Endothelial cell of umbilical vein (primary cell): ENCODE data around the gene SREBF1.

Experiments used
- CTCF ChIP-seq, 2 donors: IDR thresholded peaks; 1 replicate in 1 of 2; 2 replicates in 1 of 2; pipeline ENCODE4 v1.5.1; 2011; ENCODE audit warnings: low read length in 2 of 2, mild to moderate bottlenecking in 2 of 2, moderate library complexity in 2 of 2, control low read depth in 1 of 2, inconsistent platforms in 1 of 2, low read depth in 1 of 2; ENCODE audit not compliant: insufficient read depth in 1 of 2; ENCODE audit errors: extremely low read depth in 1 of 2
- EZH2 ChIP-seq: IDR thresholded peaks from 2 replicates; pipeline ENCODE4 v1.6.1; 2012; ENCODE audit warnings: borderline replicate concordance, low read depth, mild to moderate bottlenecking, moderate library complexity, low read length, inconsistent platforms; ENCODE audit not compliant: severe bottlenecking
- MYC ChIP-seq: IDR thresholded peaks from one replicate; pipeline ENCODE4 v1.6.1; 2011; ENCODE audit warnings: mild to moderate bottlenecking, low read depth, low read length
- POLR2A ChIP-seq: IDR thresholded peaks from 2 replicates; pipeline ENCODE4 v1.6.1; 2012; ENCODE audit warnings: low read depth, mild to moderate bottlenecking, control low read depth, low read length
- POLR2AphosphoS5 ChIP-seq: IDR thresholded peaks from 2 replicates; pipeline ENCODE4 v1.6.1; 2012; ENCODE audit warnings: low read depth, mild to moderate bottlenecking, control low read depth, low read length, moderate library complexity; ENCODE audit not compliant: insufficient read depth
- TF ChIP-seq, protein P1 (sequence below): IDR thresholded peaks from 2 replicates; pipeline ENCODE4 v1.6.1; 2011; ENCODE audit not compliant: insufficient read depth, insufficient read length

DNA sequence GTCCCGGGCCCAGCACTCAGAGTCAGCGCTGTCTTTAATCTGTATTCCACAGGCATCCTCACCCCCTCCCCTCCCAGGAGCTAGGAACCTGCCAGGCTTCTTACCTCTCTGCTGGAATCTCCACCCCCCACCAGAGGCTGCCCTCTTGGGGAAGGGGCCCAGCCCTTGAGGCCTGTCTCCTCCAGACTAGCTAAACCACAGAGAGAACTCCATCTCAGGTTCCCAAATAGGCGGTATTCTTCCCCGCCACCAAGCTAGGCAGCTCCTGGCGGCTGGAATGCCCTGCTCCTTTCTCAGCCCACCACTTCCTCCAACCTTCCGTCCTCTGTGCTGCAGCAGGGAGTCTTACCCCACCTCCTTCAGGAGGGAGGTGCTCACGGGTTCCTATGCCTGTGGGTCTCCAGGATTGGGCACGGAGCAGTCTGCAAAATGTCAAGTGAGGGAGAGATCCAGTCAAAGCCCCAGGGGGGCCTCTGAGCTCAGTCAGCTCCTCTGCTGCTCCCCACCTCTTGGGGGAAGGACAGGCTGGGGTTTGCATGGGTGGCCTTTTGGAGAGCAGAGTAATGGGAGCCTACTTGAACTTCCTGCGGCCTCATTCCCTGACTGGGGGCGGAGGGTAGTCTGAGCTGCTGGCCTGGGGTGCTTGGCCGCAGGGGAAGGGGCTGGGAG is 55.7 kb downstream of the SREBF1 start:
- TF ChIP-seq POLR2A (no peak), CTCF (IDR thresholded peaks at IDR 0.05; ENCODE audit: extremely low read depth in 1 of 2, insufficient read depth in 1 of 2, low read depth in 1 of 2, low read length in 2 of 2) (no peak), EZH2 (no peak), POLR2AphosphoS5 (no peak), MYC (no peak)
- TF ChIP-seq, protein P1, sequence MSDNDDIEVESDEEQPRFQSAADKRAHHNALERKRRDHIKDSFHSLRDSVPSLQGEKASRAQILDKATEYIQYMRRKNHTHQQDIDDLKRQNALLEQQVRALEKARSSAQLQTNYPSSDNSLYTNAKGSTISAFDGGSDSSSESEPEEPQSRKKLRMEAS = no peak
